BE2C (cell line): ENCODE data around the gene FREY1.
A peak's percentile ranks its signal among the peaks of the same experiment; 100 is the strongest.

Experiments
- DNase-seq: peaks from one replicate; pipeline ENCODE4 v3.0.0-alpha.2; 2020
- H3K27me3 ChIP-seq: fragments of 250-450 bp; sonication (Bioruptor Pico); 2 replicates; pipeline ENCODE4 v1.5.1; 2020; ENCODE audit warnings: mild to moderate bottlenecking
- H3K36me3 ChIP-seq: fragments of 250-450 bp; sonication (Bioruptor Pico); 2 replicates; pipeline ENCODE4 v1.5.1; 2020; ENCODE audit warnings: mild to moderate bottlenecking
- H3K4me1 ChIP-seq: fragments of 250-450 bp; sonication (Bioruptor Pico); 2 replicates; pipeline ENCODE4 v1.5.1; 2020
- H3K4me3 ChIP-seq: 2 replicates; pipeline ENCODE4 v1.5.1; 2011; ENCODE audit warnings: low read depth, low read length
- H3K9me3 ChIP-seq: fragments of 250-450 bp; sonication (Bioruptor Pico); 2 replicates; pipeline ENCODE4 v1.5.1; 2020
- CTCF ChIP-seq: IDR thresholded peaks from 2 replicates; pipeline ENCODE4 v1.5.1; 2012; ENCODE audit warnings: mild to moderate bottlenecking, low read depth, low read length

The FREY1 gene

GRCh38 chr11:45886816-45887520 is 20.1 kb downstream of the FREY1 start:
- no peak for TF ChIP-seq CTCF
- peaks cover 13% of the 10 kb centered on the region for H3K4me1 ChIP-seq
- DNase-seq = no peak
- no peaks in the 10 kb centered on the region for H3K9me3 ChIP-seq
- H3K27me3 ChIP-seq = no peaks in the 10 kb centered on the region
- peak overlapping the region; percentile 74 for H3K4me3 ChIP-seq
- peaks cover 3% of the 10 kb centered on the region; the same call in 1 of the 2 replicates for H3K36me3 ChIP-seq

- no peak for DNase-seq
- TF ChIP-seq CTCF = no peak
- Histone ChIP-seq H3K36me3 (peaks cover 3% of the 10 kb centered on the region; the same call in 1 of the 2 replicates), H3K4me1 (peaks cover 15% of the 10 kb centered on the region), H3K9me3 (no peaks in the 10 kb centered on the region), H3K4me3 (peak overlapping the region; percentile 74), H3K27me3 (no peaks in the 10 kb centered on the region)
These were observed 20.9 kb downstream of the FREY1 start for GRCh38 chr11:45885921-45886721.

GRCh38 chr11:45885274-45885920 is 21.7 kb downstream of the FREY1 start, which contains the start of gene MAPK8IP1:
MAPK8IP1 (plus strand) TSS chr11:45885651; CDS start chr11:45885821, 170 bp downstream.
- no peak for TF ChIP-seq CTCF

GRCh38 chr11:45884596-45885185 is 22.4 kb downstream of the FREY1 start:
- Histone ChIP-seq H3K36me3 (peaks cover 3% of the 10 kb centered on the region; the same call in 1 of the 2 replicates), H3K27me3 (no peaks in the 10 kb centered on the region), H3K9me3 (no peaks in the 10 kb centered on the region), H3K4me1 (peaks cover 18% of the 10 kb centered on the region), H3K4me3 (no peak overlapping the region)
- no peak for DNase-seq
- no peak for TF ChIP-seq CTCF

More at GRCh38 chr11:45885274-45885920, 21.7 kb downstream of the FREY1 start, which contains the start of gene MAPK8IP1:
- peak within 1 kb of the TSS; percentile 74 for H3K4me3 ChIP-seq
- no peaks in the 10 kb centered on the region for H3K27me3 ChIP-seq
- peaks cover 15% of the 10 kb centered on the region for H3K4me1 ChIP-seq
- H3K9me3 ChIP-seq = no peaks in the 10 kb centered on the region
- peak; percentile 67 for DNase-seq
- peaks cover 3% of the 10 kb centered on the region; the same call in 1 of the 2 replicates for H3K36me3 ChIP-seq

GRCh38 chr11:45881708-45882368 is 25.2 kb downstream of the FREY1 start:
- no peaks in the 10 kb centered on the region for H3K27me3 ChIP-seq
- TF ChIP-seq CTCF = no peak

More at GRCh38 chr11:45881708-45882368, 25.2 kb downstream of the FREY1 start:
- peaks cover 9% of the 10 kb centered on the region; the same call in 1 of the 2 replicates for H3K36me3 ChIP-seq
- peak; percentile 67 for DNase-seq
- peaks cover 20% of the 10 kb centered on the region for H3K4me1 ChIP-seq
- no peaks in the 10 kb centered on the region for H3K9me3 ChIP-seq
- H3K4me3 ChIP-seq = no peak overlapping the region
